SK-N-MC (cell line): ENCODE results near the gene NRXN3.

ENCODE experiments used
- DNase-seq: peaks from one replicate; pipeline ENCODE4 v3.0.0-alpha.2; 2011; ENCODE audit warnings: low read depth, low spot score
- H3K27ac ChIP-seq: fragments of 200-600 bp; sonication (generic); 2 replicates; pipeline ENCODE4 v1.5.1; 2016; ENCODE audit warnings: mixed run types
- H3K36me3 ChIP-seq: fragments of 200-600 bp; sonication (generic); 2 replicates; pipeline ENCODE4 v1.6.1; 2017; ENCODE audit warnings: antibody characterized with exemption, low read length, mixed read lengths; ENCODE audit not compliant: insufficient read depth
- H3K4me3 ChIP-seq: fragments of 200-600 bp; sonication (generic); 2 replicates; pipeline ENCODE4 v1.5.1; 2016
- H3K9ac ChIP-seq: fragments of 200-600 bp; sonication (generic); 2 replicates; pipeline ENCODE4 v1.8.0; 2017; ENCODE audit warnings: mixed run types, mixed read lengths; ENCODE audit not compliant: insufficient read length
- H3K9me3 ChIP-seq: fragments of 200-600 bp; sonication (generic); 2 replicates; pipeline ENCODE4 v1.6.1; 2017; ENCODE audit warnings: low read depth, mild to moderate bottlenecking, antibody characterized with exemption, low read length, moderate library complexity, mixed read lengths
- EZH2 ChIP-seq: fragments of 200-600 bp; sonication (generic); IDR thresholded peaks from one replicate; pipeline ENCODE4 v1.6.1; 2017; ENCODE audit warnings: antibody characterized with exemption
- FOXP2 ChIP-seq: optimal IDR thresholded peaks from 2 replicates; pipeline ENCODE3; 2011; ENCODE audit warnings: mild to moderate bottlenecking, moderate library complexity; ENCODE audit not compliant: insufficient read depth; ENCODE audit errors: extremely low read length, control extremely low read depth
- POLR2AphosphoS5 ChIP-seq: IDR thresholded peaks from 2 replicates; pipeline ENCODE4 v1.6.1; 2012; ENCODE audit warnings: mild to moderate bottlenecking, low read depth, low read length, borderline replicate concordance

Gene NRXN3

GRCh38 chr14:78401866-78402265 is 231.7 kb downstream of the NRXN3 start:
- no peak for DNase-seq
- TF ChIP-seq POLR2AphosphoS5 (no peak), EZH2 (no peak), FOXP2 (no peak)
- no peaks in the 10 kb centered on the region for H3K36me3 ChIP-seq
- H3K4me3 ChIP-seq = no peak overlapping the region
- H3K27ac ChIP-seq = no peak overlapping the region
- no peaks in the 10 kb centered on the region for H3K9me3 ChIP-seq
- no peak overlapping the region for H3K9ac ChIP-seq

DNA sequence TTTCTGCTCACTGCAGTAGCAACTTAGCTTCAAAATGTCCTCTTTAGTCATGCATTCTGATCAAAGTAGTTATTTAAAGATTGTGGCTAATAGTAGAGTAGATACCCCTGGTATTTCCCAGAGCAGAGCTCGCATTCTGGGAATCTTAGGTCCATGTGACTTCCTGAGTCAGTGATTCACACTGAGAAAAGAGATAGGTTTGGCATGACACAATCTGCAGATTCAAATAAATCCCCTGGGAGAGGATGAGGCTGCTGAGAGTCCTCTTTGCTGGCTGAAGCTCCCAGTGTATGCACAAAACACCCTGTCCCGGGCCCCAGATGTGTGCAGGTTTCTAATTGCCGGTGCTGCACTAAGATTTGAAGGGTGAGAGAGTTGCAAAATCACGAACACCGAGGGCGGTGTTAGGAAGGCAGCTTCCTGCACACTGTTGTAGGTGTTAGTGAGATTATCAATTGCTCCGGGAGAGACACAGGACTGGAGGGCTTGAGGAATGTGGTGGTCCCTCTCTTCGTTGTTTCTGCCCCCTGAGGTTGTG is 233.2 kb downstream of the NRXN3 start:
- Histone ChIP-seq H3K9ac (no peak overlapping the region), H3K27ac (no peak overlapping the region), H3K4me3 (no peak overlapping the region), H3K9me3 (no peaks in the 10 kb centered on the region), H3K36me3 (no peaks in the 10 kb centered on the region)
- TF ChIP-seq POLR2AphosphoS5 = no peak
- TF ChIP-seq FOXP2 = no peak
- no peak for TF ChIP-seq EZH2
- no peak for DNase-seq

DNA sequence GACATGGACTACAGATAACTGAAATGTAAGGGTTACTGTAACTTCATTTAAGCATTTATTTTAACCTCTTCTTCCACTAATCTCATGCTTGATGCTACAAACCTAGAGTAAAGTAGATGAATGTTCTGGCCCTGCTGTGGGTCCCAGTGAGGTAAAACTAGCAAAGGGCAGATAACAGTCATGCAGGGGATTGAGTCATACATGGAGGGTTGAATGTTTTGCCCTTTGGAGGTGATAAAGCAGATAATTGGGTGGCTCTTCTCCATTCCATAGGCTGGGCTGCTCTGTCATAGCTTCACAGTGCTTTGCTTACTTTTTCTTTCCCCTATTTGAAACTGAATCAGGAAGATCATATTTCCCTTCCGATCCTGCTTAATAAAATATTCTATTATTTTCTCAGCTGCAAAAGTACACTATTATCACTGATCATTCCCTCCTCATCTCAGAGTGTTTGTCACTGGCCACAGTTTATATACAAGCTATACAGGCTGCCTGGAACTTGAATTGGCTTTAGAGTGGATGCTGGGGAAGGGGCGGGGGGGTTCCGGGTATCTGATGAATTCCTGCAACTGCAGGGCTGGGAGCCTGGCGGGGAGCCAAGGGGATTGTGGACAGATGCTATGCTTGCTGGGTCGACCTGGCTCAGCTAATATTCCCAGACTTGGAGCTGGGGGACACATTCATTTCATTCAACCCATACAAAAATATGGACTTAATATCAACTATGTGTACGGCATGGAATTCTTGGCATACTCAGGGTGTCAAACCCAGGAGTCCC is 235.1 kb downstream of the NRXN3 start:
- Histone ChIP-seq H3K4me3 (no peak overlapping the region), H3K27ac (no peak overlapping the region), H3K36me3 (no peaks in the 10 kb centered on the region), H3K9ac (no peak overlapping the region), H3K9me3 (no peaks in the 10 kb centered on the region)
- TF ChIP-seq FOXP2 (no peak), EZH2 (no peak), POLR2AphosphoS5 (no peak)
- DNase-seq = no peak

DNA sequence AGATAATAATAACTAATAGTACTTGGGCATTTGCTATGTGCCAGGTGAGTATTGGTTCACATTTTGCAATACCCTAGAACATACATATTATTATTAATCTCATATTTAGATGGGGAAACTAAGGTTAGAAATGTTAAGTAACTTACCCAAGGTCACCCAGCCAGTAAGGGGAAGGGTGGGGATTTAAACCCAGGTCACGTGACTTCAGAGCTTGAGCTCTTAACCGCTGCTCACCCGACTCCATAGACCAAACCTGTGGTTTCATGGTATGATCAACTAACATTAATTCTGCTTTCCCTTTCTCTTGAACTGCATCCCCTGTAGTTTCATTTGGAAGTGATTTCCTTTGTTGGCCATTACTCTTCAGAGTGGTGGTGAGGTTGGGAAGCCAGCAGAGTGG is 242.3 kb downstream of the NRXN3 start:
- Histone ChIP-seq H3K27ac (no peak overlapping the region), H3K36me3 (no peaks in the 10 kb centered on the region), H3K9me3 (no peaks in the 10 kb centered on the region), H3K4me3 (no peak overlapping the region), H3K9ac (no peak overlapping the region)
- TF ChIP-seq EZH2 = no peak
- TF ChIP-seq FOXP2 = no peak
- no peak for TF ChIP-seq POLR2AphosphoS5
- no peak for DNase-seq

DNA sequence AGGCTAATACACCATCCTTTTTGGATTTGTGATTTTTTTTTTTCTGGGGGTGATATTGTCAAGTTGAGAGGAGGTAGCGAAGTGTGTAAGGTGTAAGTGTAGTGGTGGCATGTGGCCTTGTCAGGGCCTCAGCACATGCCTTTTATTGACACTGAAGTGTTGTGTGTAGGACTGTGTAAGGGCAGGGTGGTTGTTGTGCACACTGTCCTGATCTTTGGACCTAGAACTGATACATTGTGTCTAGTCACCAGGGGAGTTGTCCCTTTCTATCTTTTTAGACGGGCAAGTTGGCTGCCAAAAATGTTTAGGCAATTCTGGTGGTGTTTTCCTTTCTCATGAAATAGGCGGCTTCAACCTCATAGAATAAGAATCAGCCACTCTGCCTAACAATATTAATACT is 244.0 kb downstream of the NRXN3 start:
- no peak overlapping the region for H3K9ac ChIP-seq
- no peak for DNase-seq
- no peak overlapping the region for H3K4me3 ChIP-seq
- no peak overlapping the region for H3K27ac ChIP-seq
- TF ChIP-seq EZH2 (no peak), FOXP2 (no peak), POLR2AphosphoS5 (no peak)
- no peaks in the 10 kb centered on the region for H3K9me3 ChIP-seq
- no peaks in the 10 kb centered on the region for H3K36me3 ChIP-seq

GRCh38 chr14:78417532-78417931 is 247.4 kb downstream of the NRXN3 start:
- Histone ChIP-seq H3K27ac (no peak overlapping the region), H3K9me3 (no peaks in the 10 kb centered on the region), H3K4me3 (no peak overlapping the region), H3K9ac (no peak overlapping the region), H3K36me3 (no peaks in the 10 kb centered on the region)
- TF ChIP-seq POLR2AphosphoS5 (no peak), EZH2 (no peak), FOXP2 (no peak)
- DNase-seq = no peak

DNA sequence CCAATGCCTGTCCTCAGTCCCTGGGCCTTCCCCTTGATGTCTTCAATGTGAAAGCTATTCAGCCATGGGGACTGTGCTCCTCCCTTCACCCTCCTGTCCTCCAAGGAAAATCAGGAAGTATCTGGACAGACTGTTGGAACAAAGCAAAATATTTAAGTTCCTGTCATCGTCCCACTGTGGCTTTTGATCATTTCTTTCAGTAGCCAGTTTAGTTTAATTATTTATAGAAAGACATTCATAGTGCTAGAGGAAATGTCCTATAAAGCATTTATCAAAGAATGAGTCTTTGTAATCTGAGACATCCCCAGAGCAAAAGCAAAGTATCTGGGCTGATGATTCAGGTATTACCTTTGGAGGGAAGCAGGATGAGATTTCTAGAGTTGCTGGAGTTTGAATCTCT is 254.1 kb downstream of the NRXN3 start:
- H3K9ac ChIP-seq = no peak overlapping the region
- H3K9me3 ChIP-seq = no peaks in the 10 kb centered on the region
- DNase-seq = no peak

GRCh38 chr14:78425330-78425729 is 255.2 kb downstream of the NRXN3 start:
- Histone ChIP-seq H3K9ac (no peak overlapping the region), H3K9me3 (no peaks in the 10 kb centered on the region), H3K36me3 (no peaks in the 10 kb centered on the region), H3K27ac (no peak overlapping the region), H3K4me3 (no peak overlapping the region)
- DNase-seq = no peak
- TF ChIP-seq POLR2AphosphoS5 (no peak), EZH2 (no peak), FOXP2 (no peak)

More for the DNA sequence above, 254.1 kb downstream of the NRXN3 start:
- no peak overlapping the region for H3K4me3 ChIP-seq
- H3K27ac ChIP-seq = no peak overlapping the region
- no peaks in the 10 kb centered on the region for H3K36me3 ChIP-seq
- TF ChIP-seq FOXP2 (no peak), EZH2 (no peak), POLR2AphosphoS5 (no peak)
